ENCODE results near the gene SUMO3. TPM values are rescaled to one million over a fixed set of nuclear protein-coding genes. Genes with fewer than 3 reads are reported as not detected.

SUMO3 gene
- total RNA-seq, 4 donors from 2014 or later, result 62.6 to 88.4 (median 67.4) TPM

DNA sequence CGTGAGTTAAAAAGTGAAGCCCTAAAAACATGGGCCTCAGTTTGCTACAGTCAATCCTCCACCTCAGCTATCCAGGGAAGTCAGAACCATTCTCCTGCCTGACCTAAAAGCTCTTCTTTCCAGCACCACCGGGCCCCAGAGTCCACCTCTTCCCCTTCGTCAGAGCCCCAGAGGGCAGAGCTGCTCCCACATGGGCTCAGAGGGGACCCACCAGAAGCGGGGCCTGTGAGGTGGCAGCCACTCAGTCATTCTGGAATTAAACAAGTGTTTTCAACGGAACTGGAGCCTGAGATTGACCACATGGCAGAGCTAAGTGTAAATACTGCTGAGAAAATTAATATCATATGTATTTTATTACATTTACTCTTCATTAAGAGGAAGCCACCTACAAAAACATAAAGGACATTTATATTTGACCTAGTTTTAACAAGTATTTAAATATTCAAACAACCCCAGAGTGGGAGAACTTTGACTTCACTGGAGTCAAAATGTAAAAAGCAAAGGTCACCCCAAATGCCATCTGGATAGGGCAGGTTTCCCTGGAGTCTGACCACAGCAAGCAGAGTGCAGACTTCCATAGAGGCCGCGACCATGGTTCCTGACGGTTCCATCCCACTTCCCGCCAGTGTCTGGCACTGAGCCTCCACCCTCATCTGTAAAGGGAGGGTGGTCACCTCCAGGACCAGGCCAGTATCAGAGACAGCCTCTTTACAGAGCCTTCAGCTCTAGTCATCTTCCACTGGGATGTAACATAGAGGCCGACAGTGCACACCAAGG lies 1.8 kb downstream of the SUMO3 start:
- intact Hi-C loops (cut with DNase I; ENCODE audit: low total_unique reads), result loop anchor here (5.0 kb wide), 1 partner anchor 56 kb away; the partner anchor contains the start of gene PTTG1IP
- Histone ChIP-seq H3K4me1 (peaks cover 0 to 9% of the 10 kb centered on the region in 2 donors), H3K4me3 (no peak overlapping the region), H3K27me3 (no peaks in the 10 kb centered on the region), H3K9me3 (no peaks in the 10 kb centered on the region), H3K36me3 (no peaks in the 10 kb centered on the region), H3K27ac (no peak overlapping the region)
- no peak for DNase-seq
- no peak for TF ChIP-seq POLR2A (IDR thresholded peaks at IDR 0.05)
- TF ChIP-seq, protein P1, sequence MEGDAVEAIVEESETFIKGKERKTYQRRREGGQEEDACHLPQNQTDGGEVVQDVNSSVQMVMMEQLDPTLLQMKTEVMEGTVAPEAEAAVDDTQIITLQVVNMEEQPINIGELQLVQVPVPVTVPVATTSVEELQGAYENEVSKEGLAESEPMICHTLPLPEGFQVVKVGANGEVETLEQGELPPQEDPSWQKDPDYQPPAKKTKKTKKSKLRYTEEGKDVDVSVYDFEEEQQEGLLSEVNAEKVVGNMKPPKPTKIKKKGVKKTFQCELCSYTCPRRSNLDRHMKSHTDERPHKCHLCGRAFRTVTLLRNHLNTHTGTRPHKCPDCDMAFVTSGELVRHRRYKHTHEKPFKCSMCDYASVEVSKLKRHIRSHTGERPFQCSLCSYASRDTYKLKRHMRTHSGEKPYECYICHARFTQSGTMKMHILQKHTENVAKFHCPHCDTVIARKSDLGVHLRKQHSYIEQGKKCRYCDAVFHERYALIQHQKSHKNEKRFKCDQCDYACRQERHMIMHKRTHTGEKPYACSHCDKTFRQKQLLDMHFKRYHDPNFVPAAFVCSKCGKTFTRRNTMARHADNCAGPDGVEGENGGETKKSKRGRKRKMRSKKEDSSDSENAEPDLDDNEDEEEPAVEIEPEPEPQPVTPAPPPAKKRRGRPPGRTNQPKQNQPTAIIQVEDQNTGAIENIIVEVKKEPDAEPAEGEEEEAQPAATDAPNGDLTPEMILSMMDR (IDR thresholded peaks at IDR 0.05), result no peak

DNA sequence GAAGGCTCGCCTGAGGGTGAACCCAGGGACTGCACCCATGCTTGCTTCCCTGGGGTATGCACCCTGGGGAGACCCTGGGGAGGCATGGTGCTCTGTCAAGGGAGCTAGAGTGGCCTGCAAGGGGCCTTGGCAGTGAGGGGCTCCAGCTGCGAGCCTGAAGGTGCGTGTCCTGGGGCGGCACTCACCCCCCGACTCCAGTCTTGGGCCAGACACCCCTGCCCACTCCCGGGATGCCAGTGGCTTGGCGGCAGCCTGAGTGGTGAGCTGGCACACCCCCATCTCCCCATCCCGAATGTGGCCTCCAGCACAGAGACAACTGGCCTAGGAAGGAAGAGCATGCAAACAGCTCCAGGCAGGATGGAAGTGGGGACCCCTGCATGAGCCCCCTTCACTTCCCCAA lies 2.6 kb downstream of the SUMO3 start:
- intact Hi-C loops (cut with DNase I; ENCODE audit: low total_unique reads), result loop anchor here (5.0 kb wide), 1 partner anchor 57 kb away; the partner anchor contains the start of gene PTTG1IP
- Histone ChIP-seq H3K27ac (no peak overlapping the region), H3K4me3 (no peak overlapping the region), H3K27me3 (no peaks in the 10 kb centered on the region), H3K36me3 (no peaks in the 10 kb centered on the region), H3K9me3 (no peaks in the 10 kb centered on the region), H3K4me1 (peaks cover 0 to 9% of the 10 kb centered on the region in 2 donors)
- no peak for DNase-seq
- TF ChIP-seq, protein P1 (IDR thresholded peaks at IDR 0.05), result no peak
- TF ChIP-seq POLR2A (IDR thresholded peaks at IDR 0.05), result no peak

DNA sequence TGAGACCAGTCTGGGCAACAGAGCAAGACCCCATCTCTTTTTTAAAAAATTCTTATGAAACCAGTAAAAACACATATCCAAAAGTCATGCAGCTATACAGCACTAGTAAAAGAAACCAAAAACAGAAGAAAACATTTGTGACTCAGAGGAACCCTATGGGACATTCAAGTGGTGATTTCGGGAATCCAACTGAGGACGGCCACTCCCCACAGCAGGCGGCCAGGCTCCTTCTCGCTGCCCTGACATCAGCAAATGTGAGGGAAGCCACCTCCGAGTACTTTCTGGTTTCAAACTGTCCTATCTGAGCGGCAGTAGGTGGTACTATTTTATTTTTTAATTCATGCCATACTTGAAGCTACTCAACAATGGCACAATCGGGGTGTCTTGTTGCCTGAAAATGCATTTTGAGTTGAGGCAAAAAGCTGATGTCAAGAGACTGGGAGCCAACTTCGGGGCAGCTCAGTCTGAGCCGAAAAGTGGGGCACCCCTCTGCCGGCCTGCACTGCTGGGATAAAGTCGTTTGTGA lies 3.3 kb downstream of the SUMO3 start:
- Histone ChIP-seq H3K4me3 (no peak overlapping the region), H3K36me3 (no peaks in the 10 kb centered on the region), H3K27ac (no peak overlapping the region), H3K4me1 (peaks cover 0 to 9% of the 10 kb centered on the region in 2 donors), H3K27me3 (no peaks in the 10 kb centered on the region), H3K9me3 (no peaks in the 10 kb centered on the region)
- no peak for TF ChIP-seq POLR2A (IDR thresholded peaks at IDR 0.05)
- TF ChIP-seq, protein P1 (IDR thresholded peaks at IDR 0.05), result no peak
- no peak for DNase-seq
- intact Hi-C loops (cut with DNase I; ENCODE audit: low total_unique reads), result loop anchor here (5.0 kb wide), 1 partner anchor 58 kb away; the partner anchor contains the start of gene PTTG1IP

DNA sequence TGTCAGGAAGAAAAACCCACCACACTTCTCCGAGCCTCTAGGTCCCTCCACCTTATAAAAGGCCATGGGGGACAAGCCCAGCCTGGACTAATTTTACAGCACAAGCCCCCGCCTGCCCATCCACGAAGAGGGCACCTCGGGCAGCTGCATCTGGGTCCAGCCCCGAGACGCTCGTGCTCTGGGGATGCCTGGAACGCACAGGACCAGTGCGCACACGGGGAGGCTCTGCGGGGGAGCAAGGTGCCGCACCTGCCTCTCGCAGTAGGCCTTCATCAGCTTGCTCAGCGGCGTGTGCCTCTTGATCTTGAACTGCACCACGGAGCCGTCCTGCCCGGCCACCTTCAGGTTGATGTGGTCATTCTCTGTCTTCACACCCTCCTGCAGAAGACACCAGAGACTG lies 4.1 kb downstream of the SUMO3 start:
- Histone ChIP-seq H3K27me3 (no peaks in the 10 kb centered on the region), H3K36me3 (no peaks in the 10 kb centered on the region), H3K4me3 (no peak overlapping the region), H3K4me1 (peaks cover 0 to 8% of the 10 kb centered on the region in 2 donors), H3K27ac (no peak overlapping the region), H3K9me3 (no peaks in the 10 kb centered on the region)
- TF ChIP-seq, protein P1 (IDR thresholded peaks at IDR 0.05), result no peak
- TF ChIP-seq POLR2A (IDR thresholded peaks at IDR 0.05), result no peak
- intact Hi-C loops (cut with DNase I; ENCODE audit: low total_unique reads), result no loop called here
- no peak for DNase-seq

DNA sequence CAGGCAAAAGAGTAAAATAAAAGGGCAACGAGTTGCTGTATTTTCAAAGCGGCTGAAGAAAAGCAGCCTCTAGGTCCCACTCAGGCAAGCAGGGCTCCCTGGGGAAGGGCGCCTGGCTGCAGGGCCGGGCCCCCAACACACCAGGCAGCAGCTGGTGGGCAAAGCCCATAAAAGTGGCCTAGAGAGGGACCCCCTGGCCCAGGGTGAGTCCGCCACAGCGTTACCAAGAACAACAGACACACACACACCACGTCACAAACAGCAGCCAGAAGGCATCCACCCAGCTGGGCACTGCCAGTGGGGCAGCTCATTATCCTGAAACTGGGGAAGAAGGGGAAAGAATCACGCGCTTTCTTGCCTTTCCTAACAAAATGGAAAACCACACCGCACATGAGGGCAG lies 4.7 kb downstream of the SUMO3 start:
- Histone ChIP-seq H3K4me1 (peaks cover 0 to 4% of the 10 kb centered on the region in 2 donors), H3K4me3 (no peak overlapping the region), H3K27me3 (no peaks in the 10 kb centered on the region), H3K36me3 (no peaks in the 10 kb centered on the region), H3K27ac (no peak overlapping the region), H3K9me3 (no peaks in the 10 kb centered on the region)
- TF ChIP-seq, protein P1 (IDR thresholded peaks at IDR 0.05), result no peak
- TF ChIP-seq POLR2A (IDR thresholded peaks at IDR 0.05), result no peak
- intact Hi-C loops (cut with DNase I; ENCODE audit: low total_unique reads), result no loop called here
- no peak for DNase-seq
